Calu3 (cell line): ENCODE measurements around the gene NOXA1. TPM values are rescaled to one million over a fixed set of nuclear protein-coding genes. Genes with fewer than 3 reads are reported as not detected.

Experiments
- BruUV-seq: library from RNA; stranded (reverse); fragments of 400-500 nt; replicated peaks from 2 replicates; lab custom pipeline; 2021; lab: Mats Ljungman, UMichigan
- CTCF ChIA-PET: fragments of 300-600 bp; sonication (Branson Sonifier 250); formaldehyde crosslinking; loops from one replicate; lab custom pipeline; 2022; ENCODE audit warnings: antibody characterized with exemption; lab: Charles Lee
- DNase-seq: peaks from one replicate; pipeline ENCODE4 v3.0.0; 2022
- H3K27ac Mint-ChIP-seq: one replicate; pipeline ENCODE4 v1.8.0; 2022; ENCODE audit warnings: mixed read lengths; ENCODE audit not compliant: unreplicated experiment
- H3K27me3 Mint-ChIP-seq: one replicate; pipeline ENCODE4 v1.8.0; 2022; ENCODE audit warnings: mixed read lengths; ENCODE audit not compliant: unreplicated experiment
- H3K36me3 Mint-ChIP-seq: one replicate; pipeline ENCODE4 v1.8.0; 2022; ENCODE audit warnings: mild to moderate bottlenecking, moderate library complexity, mixed read lengths; ENCODE audit not compliant: insufficient read depth, unreplicated experiment
- H3K4me1 Mint-ChIP-seq: one replicate; pipeline ENCODE4 v1.8.0; 2022; ENCODE audit warnings: mild to moderate bottlenecking, low read depth, mixed read lengths; ENCODE audit not compliant: unreplicated experiment
- H3K4me3 Mint-ChIP-seq: one replicate; pipeline ENCODE4 v1.8.0; 2022; ENCODE audit warnings: mild to moderate bottlenecking, low read depth, moderate library complexity, mixed read lengths; ENCODE audit not compliant: unreplicated experiment
- H3K9me3 Mint-ChIP-seq: one replicate; pipeline ENCODE4 v1.8.0; 2022; ENCODE audit warnings: low read depth, mixed read lengths; ENCODE audit not compliant: unreplicated experiment
- CTCF ChIP-seq: fragments of 200-600 bp; IDR thresholded peaks from one replicate; pipeline ENCODE4 v1.8.0; 2022; ENCODE audit warnings: antibody characterized with exemption; ENCODE audit not compliant: unreplicated experiment
- intact Hi-C: fragments of 100-400 bp; cut with micrococcal nuclease; formaldehyde crosslinking; loops from one replicate; pipeline ENCODE4 v1.10.0; 2022; ENCODE audit not compliant: unreplicated experiment
- total RNA-seq: library from RNA; stranded (reverse); gene quantifications from 2 replicates; pipeline ENCODE4 v1.2.3, GENCODE V29; 2022

The NOXA1 gene
- total RNA-seq, 1 experiment from 2014 or later = 12.3 TPM

- no peak for DNase-seq
- no peaks in the 10 kb centered on the region for H3K4me1 Mint-ChIP-seq
- H3K27me3 Mint-ChIP-seq = no peaks in the 10 kb centered on the region
- no peak for TF ChIP-seq CTCF
- intact Hi-C loops = no loop called here
- no TSS peak for BruUV-seq
- H3K9me3 Mint-ChIP-seq = peaks cover 5% of the 10 kb centered on the region
- CTCF ChIA-PET = interaction anchor here (0.6 kb wide), 1 partner anchor 326 kb away, joined by 3 read pairs; no protein-coding TSS in a partner anchor
- no peaks in the 10 kb centered on the region for H3K36me3 Mint-ChIP-seq
- no peak overlapping the region for H3K27ac Mint-ChIP-seq
- no peak overlapping the region for H3K4me3 Mint-ChIP-seq
Measured at GRCh38 chr9:137395666-137396010, 27.6 kb upstream of the NOXA1 start.

GRCh38 chr9:137396227-137396626, 27.0 kb upstream of the NOXA1 start:
- no peak for DNase-seq
- no peaks in the 10 kb centered on the region for H3K4me1 Mint-ChIP-seq
- H3K4me3 Mint-ChIP-seq = no peak overlapping the region
- CTCF ChIA-PET = interaction anchor here (0.6 kb wide), 1 partner anchor 325 kb away, joined by 3 read pairs; no protein-coding TSS in a partner anchor
- peaks cover 5% of the 10 kb centered on the region for H3K9me3 Mint-ChIP-seq
- H3K27me3 Mint-ChIP-seq = no peaks in the 10 kb centered on the region
- no peak overlapping the region for H3K27ac Mint-ChIP-seq
- BruUV-seq = no TSS peak
- H3K36me3 Mint-ChIP-seq = no peaks in the 10 kb centered on the region
- no peak for TF ChIP-seq CTCF
- intact Hi-C loops = no loop called here

GRCh38 chr9:137396634-137397367, 26.4 kb upstream of the NOXA1 start:
- CTCF ChIA-PET = no interaction called here
- Mint-ChIP-seq H3K36me3 (no peaks in the 10 kb centered on the region), H3K9me3 (peaks cover 5% of the 10 kb centered on the region), H3K27ac (no peak overlapping the region), H3K4me1 (no peaks in the 10 kb centered on the region), H3K27me3 (no peaks in the 10 kb centered on the region), H3K4me3 (no peak overlapping the region)
- TF ChIP-seq CTCF = no peak
- no peak for DNase-seq
- intact Hi-C loops = no loop called here
- no TSS peak for BruUV-seq

GRCh38 chr9:137397675-137398423, 25.3 kb upstream of the NOXA1 start:
- intact Hi-C loops = no loop called here
- H3K4me3 Mint-ChIP-seq = no peak overlapping the region
- H3K9me3 Mint-ChIP-seq = peaks cover 5% of the 10 kb centered on the region
- DNase-seq = no peak
- TF ChIP-seq CTCF = no peak
- H3K27ac Mint-ChIP-seq = no peak overlapping the region
- H3K27me3 Mint-ChIP-seq = no peaks in the 10 kb centered on the region
- H3K4me1 Mint-ChIP-seq = no peaks in the 10 kb centered on the region
- CTCF ChIA-PET = no interaction called here
- H3K36me3 Mint-ChIP-seq = peaks cover 6% of the 10 kb centered on the region
- BruUV-seq = no TSS peak
